Activated naive CD4-positive, alpha-beta T cell treated with Interleukin-2 at 50 U/mL for 16 hours (primary cell): ENCODE results near the gene MLST8.
A peak's percentile ranks its signal among the peaks of the same experiment; 100 is the strongest.
"Not testable (repeated sequence)": the region's sequence is repeated elsewhere in the genome, so short reads cannot be mapped to it uniquely, and the experiment has no call there.

Experiments used
- DNase-seq: peaks from one replicate; pipeline ENCODE4 v3.0.0-alpha.2; 2020

The MLST8 gene

GRCh38 chr16:2190659-2191445 lies 14.4 kb upstream of the MLST8 start:
- no peak for DNase-seq

GRCh38 chr16:2191446-2191706 lies 13.9 kb upstream of the MLST8 start:
- DNase-seq = no peak

- DNase-seq = no peak
These were observed 11.0 kb upstream of the MLST8 start for GRCh38 chr16:2194166-2194834.

GRCh38 chr16:2194852-2195321 lies 10.4 kb upstream of the MLST8 start:
- DNase-seq = peak; percentile 52

GRCh38 chr16:2195322-2196161 lies 9.7 kb upstream of the MLST8 start:
- DNase-seq = no peak

- DNase-seq = no peak
These were observed 8.9 kb upstream of the MLST8 start, which contains the start of gene CASKIN1 for GRCh38 chr16:2196162-2196980. Gene CASKIN1 (minus strand): TSS chr16:2196605. CDS start chr16:2196432, 173 bp downstream.

GRCh38 chr16:2196981-2197511 lies 8.2 kb upstream of the MLST8 start:
- no peak for DNase-seq

GRCh38 chr16:2197765-2198164 lies 7.5 kb upstream of the MLST8 start:
- DNase-seq = no peak

GRCh38 chr16:2198283-2198682 lies 7.0 kb upstream of the MLST8 start:
- DNase-seq = no peak

- DNase-seq = no peak
These were observed 6.2 kb upstream of the MLST8 start for GRCh38 chr16:2199095-2199494.

- no peak for DNase-seq
These were observed 5.6 kb upstream of the MLST8 start for GRCh38 chr16:2199621-2200139.

- no peak for DNase-seq
These were observed 4.9 kb upstream of the MLST8 start for GRCh38 chr16:2200313-2200712.

- not testable (repeated sequence) for DNase-seq
These were observed 2.0 kb upstream of the MLST8 start for GRCh38 chr16:2203119-2203688.

GRCh38 chr16:2204416-2205103 lies 694 bp upstream of the MLST8 start:
- DNase-seq = no peak

GRCh38 chr16:2205967-2206313 lies 686 bp downstream of the MLST8 start:
- no peak for DNase-seq

GRCh38 chr16:2206420-2206779 lies 1.1 kb downstream of the MLST8 start:
- DNase-seq = no peak

- no peak for DNase-seq
These were observed 1.7 kb downstream of the MLST8 start for GRCh38 chr16:2206780-2207433.

- no peak for DNase-seq
These were observed 2.6 kb downstream of the MLST8 start for GRCh38 chr16:2207872-2208271.

- no peak for DNase-seq
These were observed 3.1 kb downstream of the MLST8 start for GRCh38 chr16:2208308-2208707.

GRCh38 chr16:2208772-2209171 lies 3.5 kb downstream of the MLST8 start:
- DNase-seq = no peak
